ENCODE measurements around the gene ANO8.

Gene ANO8

GRCh38 chr19:17306285-17306714, 28.4 kb downstream of the ANO8 start:
- POLR2A ChIA-PET: interaction anchor here (0.7 to 6.2 kb wide), 4 partner anchors 11 to 101 kb away, joined by 3 to 107 read pairs (median 3); partner anchors contain the start of genes ANO8, GTPBP3 and USE1
- no peak for DNase-seq (ENCODE audit: extremely low spot score)
- no peak for TF ChIP-seq SP1 (IDR thresholded peaks at IDR 0.05)
- TF ChIP-seq ZNF384 (IDR thresholded peaks at IDR 0.05): no peak
- TF ChIP-seq L3MBTL2 (conservative IDR thresholded peaks at IDR 0.05): 0 out of 2 replicates have a peak, but pooled peaks have one; percentile 2
- no peak for TF ChIP-seq HDGF (IDR thresholded peaks at IDR 0.05; ENCODE audit: borderline replicate concordance)
- CTCF ChIA-PET: interaction anchor here (0.6 to 0.9 kb wide), 2 partner anchors 13 to 104 kb away, joined by 3 to 10 read pairs; no protein-coding TSS in a partner anchor

- CTCF ChIA-PET: interaction anchor here (0.6 to 1.8 kb wide), 6 partner anchors 13 to 227 kb away, joined by 3 to 11 read pairs (median 4); partner anchors contain the start of gene BABAM1
- TF ChIP-seq CTBP1 (IDR thresholded peaks at IDR 0.05; ENCODE audit: borderline replicate concordance) (peak; percentile 68; the same call in 1 of the 2 replicates), ELF4 (IDR thresholded peaks at IDR 0.05) (peak; percentile 13; the same call in 1 of the 2 replicates), L3MBTL2 (conservative IDR thresholded peaks at IDR 0.05) (peak; percentile 68), FOXA1 (IDR thresholded peaks at IDR 0.05) (no peak)
- POLR2A ChIA-PET: interaction anchor here (0.6 to 6.2 kb wide), 8 partner anchors 11 to 231 kb away, joined by 3 to 107 read pairs (median 4); partner anchors contain the start of genes ANO8, BABAM1, GTPBP3 and OCEL1
- DNase-seq (ENCODE audit: extremely low spot score): peak; percentile 79
Observed at GRCh38 chr19:17305517-17306284, 29.0 kb downstream of the ANO8 start, which contains the start of gene MRPL34. MRPL34 (plus strand) TSS chr19:17305872; CDS start chr19:17305893, 21 bp downstream.

GRCh38 chr19:17305216-17305516, 29.5 kb downstream of the ANO8 start:
- DNase-seq (ENCODE audit: extremely low spot score): no peak
- ChIA-PET CTCF (interaction anchor here (0.6 to 1.8 kb wide), 6 partner anchors 12 to 227 kb away, joined by 3 to 11 read pairs (median 4); partner anchors contain the start of gene BABAM1), POLR2A (interaction anchor here (0.6 to 6.2 kb wide), 9 partner anchors 11 to 231 kb away, joined by 3 to 107 read pairs (median 3); partner anchors contain the start of genes ANO8, BABAM1, GTPBP3 and MVB12A)
- TF ChIP-seq ELF4 (IDR thresholded peaks at IDR 0.05): no peak
- TF ChIP-seq CTBP1 (IDR thresholded peaks at IDR 0.05; ENCODE audit: borderline replicate concordance): no peak
- no peak for TF ChIP-seq LEF1 (IDR thresholded peaks at IDR 0.05; ENCODE audit: borderline replicate concordance)
- TF ChIP-seq FOXK2 (IDR thresholded peaks at IDR 0.05): no peak
- TF ChIP-seq L3MBTL2 (conservative IDR thresholded peaks at IDR 0.05): no peak
- no peak for TF ChIP-seq FOXM1 (IDR thresholded peaks at IDR 0.05; ENCODE audit: borderline replicate concordance)
- TF ChIP-seq ARNT (IDR thresholded peaks at IDR 0.05): no peak
- no peak for TF ChIP-seq SUZ12 (IDR thresholded peaks at IDR 0.05)
- TF ChIP-seq SP1 (IDR thresholded peaks at IDR 0.05): no peak
- TF ChIP-seq FOXA1 (IDR thresholded peaks at IDR 0.05): no peak
- TF ChIP-seq ZNF384 (IDR thresholded peaks at IDR 0.05): no peak
- no peak for TF ChIP-seq NFRKB (IDR thresholded peaks at IDR 0.05)
- no peak for TF ChIP-seq PKNOX1 (IDR thresholded peaks at IDR 0.05)
- TF ChIP-seq HDGF (IDR thresholded peaks at IDR 0.05; ENCODE audit: borderline replicate concordance): no peak
- no peak for TF ChIP-seq BHLHE40 (IDR thresholded peaks at IDR 0.05; ENCODE audit: borderline replicate concordance)
- TF ChIP-seq TARDBP (IDR thresholded peaks at IDR 0.05): no peak

- ChIA-PET CTCF (interaction anchor here (0.6 to 1.9 kb wide), 9 partner anchors 12 to 226 kb away, joined by 3 to 11 read pairs (median 4); partner anchors contain the start of gene BABAM1), POLR2A (interaction anchor here (0.6 to 6.2 kb wide), 10 partner anchors 10 to 230 kb away, joined by 3 to 107 read pairs (median 3); partner anchors contain the start of genes ANO8, BABAM1, GTPBP3 and MVB12A)
- no peak for DNase-seq (ENCODE audit: extremely low spot score)
- no peak for TF ChIP-seq PKNOX1 (IDR thresholded peaks at IDR 0.05)
- TF ChIP-seq TARDBP (IDR thresholded peaks at IDR 0.05): no peak
- no peak for TF ChIP-seq ELF4 (IDR thresholded peaks at IDR 0.05)
- TF ChIP-seq FOXK2 (IDR thresholded peaks at IDR 0.05): no peak
- TF ChIP-seq SP1 (IDR thresholded peaks at IDR 0.05): no peak
- no peak for TF ChIP-seq FOXM1 (IDR thresholded peaks at IDR 0.05; ENCODE audit: borderline replicate concordance)
- no peak for TF ChIP-seq LEF1 (IDR thresholded peaks at IDR 0.05; ENCODE audit: borderline replicate concordance)
- no peak for TF ChIP-seq L3MBTL2 (conservative IDR thresholded peaks at IDR 0.05)
- TF ChIP-seq BHLHE40 (IDR thresholded peaks at IDR 0.05; ENCODE audit: borderline replicate concordance): no peak
- no peak for TF ChIP-seq HDGF (IDR thresholded peaks at IDR 0.05; ENCODE audit: borderline replicate concordance)
Observed at GRCh38 chr19:17304386-17305215, 30.1 kb downstream of the ANO8 start.

- CTCF ChIA-PET: interaction anchor here (0.6 to 1.9 kb wide), 6 partner anchors 11 to 159 kb away, joined by 3 to 11 read pairs (median 6); no protein-coding TSS in a partner anchor
- DNase-seq (ENCODE audit: extremely low spot score): no peak
- POLR2A ChIA-PET: interaction anchor here (0.9 to 2.3 kb wide), 2 partner anchors 12 to 31 kb away, joined by 3 to 12 read pairs; partner anchors contain the start of gene ANO8
- TF ChIP-seq FOXK2 (IDR thresholded peaks at IDR 0.05) (no peak), BHLHE40 (IDR thresholded peaks at IDR 0.05; ENCODE audit: borderline replicate concordance) (no peak), FOXA1 (IDR thresholded peaks at IDR 0.05) (no peak), TARDBP (IDR thresholded peaks at IDR 0.05) (no peak), LEF1 (IDR thresholded peaks at IDR 0.05; ENCODE audit: borderline replicate concordance) (no peak), ELF4 (IDR thresholded peaks at IDR 0.05) (no peak), L3MBTL2 (conservative IDR thresholded peaks at IDR 0.05) (no peak), CTBP1 (IDR thresholded peaks at IDR 0.05; ENCODE audit: borderline replicate concordance) (no peak), SP1 (IDR thresholded peaks at IDR 0.05) (no peak), FOXM1 (IDR thresholded peaks at IDR 0.05; ENCODE audit: borderline replicate concordance) (no peak)
Observed at GRCh38 chr19:17303940-17304267, 30.8 kb downstream of the ANO8 start.
